Smooth muscle cell (in vitro differentiated cells): ENCODE data around the gene VANGL1. TPM values are rescaled to one million over a fixed set of nuclear protein-coding genes. Genes with fewer than 3 reads are reported as not detected.

Experiments used
- DNase-seq: peaks from one replicate; lab custom pipeline; 2025; ENCODE audit not compliant: unreplicated experiment; lab: John Stamatoyannopoulos, UW
- H2AFZ ChIP-seq: fragments of 200-600 bp; sonication (generic); 2 replicates; pipeline ENCODE4 v1.6.0; 2016; ENCODE audit warnings: antibody characterized with exemption, low read depth, mild to moderate bottlenecking
- H3F3A ChIP-seq: fragments of 200-600 bp; sonication (generic); 2 replicates; pipeline ENCODE4 v1.6.0; 2017; ENCODE audit warnings: antibody characterized with exemption, low read depth
- H3K27ac ChIP-seq: fragments of 200-600 bp; sonication (generic); 2 replicates; pipeline ENCODE4 v1.5.1; 2016; ENCODE audit warnings: low read depth, mild to moderate bottlenecking
- H3K27me3 ChIP-seq: fragments of 200-600 bp; sonication (generic); 2 replicates; pipeline ENCODE4 v1.6.1; 2016; ENCODE audit warnings: low read depth, mild to moderate bottlenecking
- H3K36me3 ChIP-seq: fragments of 200-600 bp; sonication (generic); 2 replicates; pipeline ENCODE4 v1.5.1; 2016; ENCODE audit warnings: low read depth
- H3K4me1 ChIP-seq: fragments of 200-600 bp; sonication (generic); 2 replicates; pipeline ENCODE4 v1.5.1; 2016; ENCODE audit warnings: low read depth
- H3K4me2 ChIP-seq: fragments of 200-600 bp; sonication (generic); 2 replicates; pipeline ENCODE4 v1.6.0; 2016; ENCODE audit warnings: mild to moderate bottlenecking
- H3K4me3 ChIP-seq: fragments of 200-600 bp; sonication (generic); 2 replicates; pipeline ENCODE4 v1.5.1; 2016; ENCODE audit warnings: mild to moderate bottlenecking
- H3K79me2 ChIP-seq: fragments of 200-600 bp; sonication (generic); 2 replicates; pipeline ENCODE4 v1.6.0; 2016; ENCODE audit warnings: low read depth, mild to moderate bottlenecking
- H3K9ac ChIP-seq: fragments of 200-600 bp; sonication (generic); 2 replicates; pipeline ENCODE4 v1.6.0; 2016; ENCODE audit warnings: low read depth
- H3K9me3 ChIP-seq: fragments of 200-600 bp; sonication (generic); replicated peaks from 2 replicates; pipeline ENCODE4 v1.5.1; 2016; ENCODE audit warnings: low read depth
- H4K20me1 ChIP-seq: fragments of 200-600 bp; sonication (generic); 2 replicates; pipeline ENCODE4 v1.6.0; 2016; ENCODE audit warnings: low read depth
- CTCF ChIP-seq: fragments of 200-600 bp; sonication (generic); IDR thresholded peaks from 2 replicates; pipeline ENCODE4 v1.5.1; 2017; ENCODE audit warnings: borderline replicate concordance, mild to moderate bottlenecking, antibody characterized with exemption; ENCODE audit not compliant: insufficient read depth, poor library complexity, severe bottlenecking
- WGBS: methylation state at CpG from one replicate; pipeline ENCODE4 v1.1.7; 2016; ENCODE audit warnings: low lambda C conversion rate; 5-methylcytosine and 5-hydroxymethylcytosine counted together
- polyA plus RNA-seq: library from polyadenylated mRNA; unstranded; fragments of >200 nt; fragmentation: Nextera tagmentation; extraction: Ambion mirVana; gene quantifications from 2 replicates; pipeline ENCODE4 v1.2.1, GENCODE V29; 2016
- total RNA-seq: library from RNA; depleted of rRNA; stranded (reverse); fragments of >200 nt; gene quantifications from 2 replicates; pipeline ENCODE4 v1.2.3, GENCODE V29; 2014

VANGL1 gene
- total and polyA plus RNA-seq, 2 experiments from 2014 or later = 5.5 to 12.2 TPM

GRCh38 chr1:115672224-115673009, 30.6 kb downstream of the VANGL1 start:
- Histone ChIP-seq H3K4me1 (peaks cover 11% of the 10 kb centered on the region), H3K36me3 (no peaks in the 10 kb centered on the region), H3K27me3 (no peaks in the 10 kb centered on the region), H3K4me2 (no peak overlapping the region), H3F3A (peaks cover 8% of the 10 kb centered on the region), H4K20me1 (no peaks in the 10 kb centered on the region), H3K9ac (no peak overlapping the region), H3K9me3 (no peaks in the 10 kb centered on the region), H3K4me3 (no peak overlapping the region), H3K27ac (no peak overlapping the region), H3K79me2 (no peaks in the 10 kb centered on the region), H2AFZ (no peak overlapping the region)
- no peak for TF ChIP-seq CTCF
- 94% methylated on average over 13 of the region's 13 CpGs for WGBS
- DNase-seq = no peak

- Histone ChIP-seq H3K4me2 (no peak overlapping the region), H4K20me1 (no peaks in the 10 kb centered on the region), H3K4me1 (peaks cover 12% of the 10 kb centered on the region), H3K9ac (no peak overlapping the region), H3K27ac (peak overlapping the region; percentile 61), H3K27me3 (no peaks in the 10 kb centered on the region), H2AFZ (no peak overlapping the region), H3F3A (no peaks in the 10 kb centered on the region), H3K36me3 (no peaks in the 10 kb centered on the region), H3K79me2 (no peaks in the 10 kb centered on the region), H3K9me3 (no peaks in the 10 kb centered on the region), H3K4me3 (no peak overlapping the region)
- DNase-seq = no peak
- no peak for TF ChIP-seq CTCF
- 91% methylated on average over 7 of the region's 7 CpGs for WGBS
Observed at GRCh38 chr1:115676498-115677181, 34.9 kb downstream of the VANGL1 start.

GRCh38 chr1:115677182-115677555, 35.4 kb downstream of the VANGL1 start:
- 74% methylated on average over 3 of the region's 3 CpGs for WGBS
- no peak overlapping the region for H3K9ac ChIP-seq
- no peaks in the 10 kb centered on the region for H3K9me3 ChIP-seq
- no peaks in the 10 kb centered on the region for H3K36me3 ChIP-seq
- no peaks in the 10 kb centered on the region for H3F3A ChIP-seq
- H3K79me2 ChIP-seq = no peaks in the 10 kb centered on the region
- peak overlapping the region; percentile 61 for H3K27ac ChIP-seq
- H3K27me3 ChIP-seq = no peaks in the 10 kb centered on the region
- peaks cover 12% of the 10 kb centered on the region for H3K4me1 ChIP-seq
- no peak overlapping the region for H3K4me3 ChIP-seq
- DNase-seq = no peak
- no peak overlapping the region for H2AFZ ChIP-seq
- no peaks in the 10 kb centered on the region for H4K20me1 ChIP-seq
- TF ChIP-seq CTCF = no peak
- no peak overlapping the region for H3K4me2 ChIP-seq
